Tibial nerve (tissue), 4 donors: ENCODE measurements around the gene C10orf71. TPM values are rescaled to one million over a fixed set of nuclear protein-coding genes. Genes with fewer than 3 reads are reported as not detected.

Experiments used
- DNase-seq, 2 donors: peaks; one replicate each; pipeline ENCODE4 v3.0.0-alpha.2; 2019; ENCODE audit warnings: low spot score in 2 of 2
- H3K27ac ChIP-seq, 4 donors: fragments of 200-600 bp; sonication (generic) in 3 of 4; one replicate each; pipeline ENCODE4 v1.5.1; 2017 to 2019; ENCODE audit warnings: mild to moderate bottlenecking in 1 of 4
- H3K27me3 ChIP-seq, 2 donors: fragments of 200-600 bp; sonication (generic) in 1 of 2; one replicate each; pipeline versions ENCODE4 v1.5.1 to v1.6.0; 2017 to 2019
- H3K36me3 ChIP-seq, 3 donors: fragments of 200-600 bp; sonication (generic); one replicate each; pipeline ENCODE4 v1.5.1; 2018 to 2019
- H3K4me1 ChIP-seq, 4 donors: fragments of 200-600 bp; sonication (generic) in 3 of 4; one replicate each; pipeline ENCODE4 v1.5.1; 2017 to 2019
- H3K4me3 ChIP-seq, 4 donors: fragments of 200-600 bp; sonication (generic) in 3 of 4; one replicate each; pipeline ENCODE4 v1.5.1; 2017 to 2019; ENCODE audit warnings: mild to moderate bottlenecking in 1 of 4, moderate library complexity in 1 of 4
- H3K9me3 ChIP-seq, 4 donors: fragments of 200-600 bp; sonication (generic) in 3 of 4; one replicate each; pipeline ENCODE4 v1.5.1; 2017 to 2019
- EP300 ChIP-seq, 2 donors: sonication (generic); formaldehyde crosslinking; IDR thresholded peaks; one replicate each; pipeline ENCODE4 v1.6.1; 2017; ENCODE audit warnings: antibody characterized with exemption in 2 of 2, mild to moderate bottlenecking in 1 of 2
- POLR2A ChIP-seq, 2 donors: fragments of 450-650 bp; IDR thresholded peaks; one replicate each; pipeline ENCODE4 v1.6.1; 2017; ENCODE audit warnings: antibody characterized with exemption in 2 of 2, mild to moderate bottlenecking in 2 of 2, moderate library complexity in 2 of 2
- WGBS, 2 donors: methylation state at CpG; one replicate each; pipeline ENCODE4 v1.1.5; 2018; 5-methylcytosine and 5-hydroxymethylcytosine counted together
- total RNA-seq, 4 donors: library from RNA; depleted of rRNA; stranded (reverse); fragments of >200 nt; gene quantifications; one replicate each; pipeline ENCODE4 v1.1.0, GENCODE V29; 2016
- TF ChIP-seq, protein P1 (sequence below), 5 experiments: fragments of 200-600 bp in 3 of 5; fragments of 450-650 bp in 2 of 5; sonication (generic) in 3 of 5; IDR thresholded peaks; one replicate each; pipeline ENCODE4 v1.5.1; 2016 to 2019; ENCODE audit warnings: antibody characterized with exemption in 5 of 5, mild to moderate bottlenecking in 3 of 5, moderate library complexity in 2 of 5

Gene C10orf71
- total RNA-seq, 4 donors from 2014 or later = 0.22 TPM; not detected in 3

DNA sequence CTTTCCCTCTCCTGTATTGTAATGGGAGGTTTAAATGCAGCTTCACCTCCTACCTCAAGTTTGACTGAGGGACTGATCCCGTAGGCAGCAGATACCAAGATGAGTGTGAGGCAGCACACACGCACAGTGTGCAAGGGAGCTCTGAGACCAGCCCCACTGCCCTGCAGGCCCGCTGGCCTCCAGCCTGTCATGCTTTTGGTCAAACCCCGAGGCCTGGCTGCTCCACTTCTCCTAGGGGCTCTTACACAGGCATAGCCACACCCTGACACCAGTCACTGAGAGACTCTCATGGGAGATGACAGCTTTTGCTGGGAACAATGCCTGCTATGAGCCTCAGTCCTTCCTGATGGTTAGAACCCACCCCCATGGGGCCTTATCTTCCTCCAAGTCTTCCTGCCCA lies 69.3 kb downstream of the C10orf71 start:
- no peaks in the 10 kb centered on the region for H3K4me1 ChIP-seq
- no peak overlapping the region for H3K4me3 ChIP-seq
- no peaks in the 10 kb centered on the region for H3K36me3 ChIP-seq
- WGBS, 2 donors = 84 to 86% methylated on average over 2 to 3 of the region's 4 CpGs
- TF ChIP-seq POLR2A (IDR thresholded peaks at IDR 0.05) (no peak), EP300 (IDR thresholded peaks at IDR 0.05) (no peak)
- TF ChIP-seq, protein P1, sequence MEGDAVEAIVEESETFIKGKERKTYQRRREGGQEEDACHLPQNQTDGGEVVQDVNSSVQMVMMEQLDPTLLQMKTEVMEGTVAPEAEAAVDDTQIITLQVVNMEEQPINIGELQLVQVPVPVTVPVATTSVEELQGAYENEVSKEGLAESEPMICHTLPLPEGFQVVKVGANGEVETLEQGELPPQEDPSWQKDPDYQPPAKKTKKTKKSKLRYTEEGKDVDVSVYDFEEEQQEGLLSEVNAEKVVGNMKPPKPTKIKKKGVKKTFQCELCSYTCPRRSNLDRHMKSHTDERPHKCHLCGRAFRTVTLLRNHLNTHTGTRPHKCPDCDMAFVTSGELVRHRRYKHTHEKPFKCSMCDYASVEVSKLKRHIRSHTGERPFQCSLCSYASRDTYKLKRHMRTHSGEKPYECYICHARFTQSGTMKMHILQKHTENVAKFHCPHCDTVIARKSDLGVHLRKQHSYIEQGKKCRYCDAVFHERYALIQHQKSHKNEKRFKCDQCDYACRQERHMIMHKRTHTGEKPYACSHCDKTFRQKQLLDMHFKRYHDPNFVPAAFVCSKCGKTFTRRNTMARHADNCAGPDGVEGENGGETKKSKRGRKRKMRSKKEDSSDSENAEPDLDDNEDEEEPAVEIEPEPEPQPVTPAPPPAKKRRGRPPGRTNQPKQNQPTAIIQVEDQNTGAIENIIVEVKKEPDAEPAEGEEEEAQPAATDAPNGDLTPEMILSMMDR (IDR thresholded peaks at IDR 0.05) = no peak
- H3K27ac ChIP-seq = no peak overlapping the region
- no peaks in the 10 kb centered on the region for H3K27me3 ChIP-seq
- H3K9me3 ChIP-seq = no peaks in the 10 kb centered on the region
- no peak for DNase-seq

DNA sequence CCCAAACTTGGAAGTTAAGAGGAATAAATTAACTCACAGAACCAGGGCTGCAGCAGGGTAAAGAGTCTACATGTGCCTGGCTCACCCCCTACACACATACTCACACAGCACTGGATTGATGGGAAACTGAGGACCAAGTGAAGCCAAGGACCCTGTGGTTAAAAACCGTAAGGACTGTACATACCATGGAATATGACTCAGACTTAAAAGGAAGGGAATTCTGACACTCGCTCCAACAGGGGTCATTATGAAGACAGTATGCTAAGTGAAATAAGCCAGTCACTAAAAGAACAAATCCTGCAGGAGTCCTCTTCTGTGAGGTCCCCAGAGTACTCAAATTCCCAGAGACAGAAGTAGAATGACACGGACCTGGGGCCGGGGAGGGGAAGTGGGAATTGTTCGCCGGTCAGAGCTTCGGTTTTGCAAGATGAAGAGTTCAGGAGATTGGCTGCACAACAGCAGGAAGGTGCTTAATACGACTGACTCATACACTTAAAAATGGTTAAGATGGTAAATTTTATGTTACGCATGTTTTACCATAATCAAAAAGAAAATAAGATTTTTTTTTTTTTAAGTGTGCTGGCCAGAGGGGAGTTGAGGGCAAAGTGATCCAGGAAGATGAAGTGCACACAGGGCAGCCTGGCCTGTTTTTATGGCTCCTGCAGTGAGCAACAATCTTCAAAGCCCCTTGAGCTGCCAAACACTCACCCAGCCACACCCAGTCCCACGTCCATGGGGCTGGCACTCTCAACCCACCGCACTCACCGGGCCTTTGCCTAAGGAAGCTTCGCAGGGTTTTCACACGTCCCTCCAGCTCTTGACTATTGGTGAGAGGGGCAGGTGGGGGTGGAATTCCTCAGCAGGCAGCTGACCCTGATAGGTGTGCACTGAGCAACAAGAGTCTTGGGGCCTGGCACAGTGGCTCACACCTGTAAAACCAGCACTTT lies 70.5 kb downstream of the C10orf71 start:
- no peak for DNase-seq
- TF ChIP-seq, protein P1 (IDR thresholded peaks at IDR 0.05) = no peak
- no peak for TF ChIP-seq POLR2A (IDR thresholded peaks at IDR 0.05)
- WGBS, 2 donors = 64 to 71% methylated on average over 12 to 14 of the region's 14 CpGs

DNA sequence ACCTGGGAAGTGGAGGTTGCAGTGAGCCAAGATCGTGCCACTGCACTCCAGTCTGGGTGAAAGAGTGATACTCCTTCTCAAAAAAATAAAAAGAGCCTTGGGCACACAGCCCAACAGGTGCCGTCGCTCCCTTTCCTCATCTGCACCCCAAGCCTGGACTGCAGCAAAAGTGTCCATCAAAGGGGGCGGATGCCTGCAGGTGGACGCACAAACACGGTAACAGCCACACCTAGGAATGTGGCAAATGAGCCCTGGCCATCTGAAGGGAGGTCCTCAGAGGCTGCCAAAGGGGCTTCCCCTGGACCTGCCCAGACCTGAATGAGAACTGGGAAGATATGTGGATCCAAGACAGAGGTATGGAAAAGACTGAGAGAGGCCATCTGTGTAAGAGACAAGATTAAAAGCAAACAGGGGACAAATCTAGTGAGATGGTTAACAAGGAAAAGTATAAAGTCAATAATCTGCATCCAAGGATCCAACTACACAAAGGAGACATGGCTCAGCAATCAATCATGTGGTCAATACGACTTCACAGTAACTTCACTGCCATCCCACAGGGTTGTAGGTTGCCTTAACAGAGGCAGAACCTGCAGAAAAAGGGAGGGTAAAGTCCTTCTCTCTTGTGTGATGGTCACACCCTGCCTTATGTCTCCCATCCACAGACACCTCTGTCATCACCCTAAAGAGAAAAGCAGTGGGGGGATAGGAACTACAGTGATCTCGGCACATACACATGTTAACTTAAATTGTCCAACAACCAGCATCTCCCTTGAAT lies 71.5 kb downstream of the C10orf71 start:
- Histone ChIP-seq H3K9me3 (no peaks in the 10 kb centered on the region), H3K36me3 (no peaks in the 10 kb centered on the region), H3K4me3 (no peak overlapping the region), H3K27ac (no peak overlapping the region), H3K4me1 (no peaks in the 10 kb centered on the region), H3K27me3 (no peaks in the 10 kb centered on the region)
- TF ChIP-seq POLR2A (IDR thresholded peaks at IDR 0.05) (no peak), EP300 (IDR thresholded peaks at IDR 0.05) (no peak)
- TF ChIP-seq, protein P1 (IDR thresholded peaks at IDR 0.05) = no peak
- WGBS, 2 donors = 77 to 84% methylated on average over 8 of the region's 8 CpGs
- no peak for DNase-seq

More for the DNA sequence above, 70.5 kb downstream of the C10orf71 start:
- no peaks in the 10 kb centered on the region for H3K9me3 ChIP-seq
- no peak overlapping the region for H3K4me3 ChIP-seq
- no peaks in the 10 kb centered on the region for H3K27me3 ChIP-seq
- no peak overlapping the region for H3K27ac ChIP-seq
- H3K36me3 ChIP-seq = no peaks in the 10 kb centered on the region
- no peaks in the 10 kb centered on the region for H3K4me1 ChIP-seq

DNA sequence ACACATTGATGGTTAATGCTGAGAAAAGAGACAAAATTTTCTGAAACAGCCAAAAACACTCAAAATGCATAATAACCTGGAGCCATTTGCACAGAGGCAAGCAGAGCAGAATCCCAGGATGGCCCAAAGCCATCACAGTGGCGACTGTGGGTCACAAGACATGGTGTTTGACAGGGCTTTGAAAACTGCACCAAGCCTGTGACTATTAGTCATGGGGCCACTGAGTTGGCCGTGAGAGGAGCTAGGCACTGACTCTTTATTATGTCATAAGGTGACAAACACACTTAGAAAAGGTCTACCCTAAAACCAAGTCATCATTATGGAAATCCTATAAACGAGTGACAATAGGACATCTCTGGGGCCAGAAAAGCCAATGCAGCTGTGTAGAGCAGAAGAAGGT lies 73.0 kb downstream of the C10orf71 start:
- H3K27ac ChIP-seq = no peak overlapping the region
- H3K9me3 ChIP-seq = no peaks in the 10 kb centered on the region
- H3K27me3 ChIP-seq = no peaks in the 10 kb centered on the region
- H3K4me3 ChIP-seq = no peak overlapping the region
- 85 to 90% methylated on average over 3 of the region's 3 CpGs for WGBS, 2 donors
- no peaks in the 10 kb centered on the region for H3K4me1 ChIP-seq
- H3K36me3 ChIP-seq = no peaks in the 10 kb centered on the region
- TF ChIP-seq POLR2A (IDR thresholded peaks at IDR 0.05) = no peak
- DNase-seq = no peak

DNA sequence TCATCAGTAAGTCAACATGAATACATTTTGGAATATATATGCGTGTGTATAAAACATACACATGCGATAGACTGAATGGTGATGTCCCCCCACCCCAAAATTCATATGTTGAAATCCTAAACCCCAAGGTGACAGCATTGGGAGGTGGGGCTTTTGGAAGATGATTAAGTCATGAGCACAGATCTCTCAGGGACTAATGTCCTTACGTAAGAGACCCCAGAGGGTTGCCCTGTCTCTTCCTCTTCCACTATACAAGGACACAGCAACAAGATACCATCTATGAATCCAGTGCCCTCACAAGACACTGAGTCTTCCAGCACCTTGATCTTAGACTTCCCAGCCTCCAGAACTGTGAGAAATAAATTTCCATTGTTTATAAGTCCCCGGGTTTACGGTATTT lies 74.4 kb downstream of the C10orf71 start:
- no peaks in the 10 kb centered on the region for H3K9me3 ChIP-seq
- DNase-seq = no peak
- no peaks in the 10 kb centered on the region for H3K4me1 ChIP-seq
- WGBS, 2 donors = 89 to 93% methylated on average over 5 of the region's 5 CpGs
- H3K36me3 ChIP-seq = no peaks in the 10 kb centered on the region
- H3K27ac ChIP-seq = no peak overlapping the region
- no peaks in the 10 kb centered on the region for H3K27me3 ChIP-seq
- TF ChIP-seq, protein P1 (IDR thresholded peaks at IDR 0.05) = no peak
- TF ChIP-seq POLR2A (IDR thresholded peaks at IDR 0.05) (no peak), EP300 (IDR thresholded peaks at IDR 0.05) (no peak)
- H3K4me3 ChIP-seq = no peak overlapping the region
